ENCODE measurements around the gene WDPCP. TPM values are rescaled to one million over a fixed set of nuclear protein-coding genes. Genes with fewer than 3 reads are reported as not detected.

WDPCP gene
- total RNA-seq, 1 donor from 2014 or later: 11.8 TPM

- no peak for DNase-seq (ENCODE audit: extremely low spot score, unreplicated experiment)
- Mint-ChIP-seq H3K4me3 (no peak overlapping the region), H3K4me1 (ENCODE audit: unreplicated experiment) (no peaks in the 10 kb centered on the region), H3K36me3 (peaks cover 4% of the 10 kb centered on the region), H3K27me3 (no peaks in the 10 kb centered on the region), H3K9me3 (peaks cover 7% of the 10 kb centered on the region), H3K27ac (no peak overlapping the region)
- no peak for TF ChIP-seq CTCF (conservative IDR thresholded peaks at IDR 0.05)
Measured at GRCh38 chr2:63539416-63540162, 48.7 kb downstream of the WDPCP start.

- DNase-seq (ENCODE audit: extremely low spot score, unreplicated experiment): no peak
- no peak overlapping the region for H3K27ac Mint-ChIP-seq
- peaks cover 7% of the 10 kb centered on the region for H3K9me3 Mint-ChIP-seq
- no peaks in the 10 kb centered on the region for H3K4me1 Mint-ChIP-seq (ENCODE audit: unreplicated experiment)
- TF ChIP-seq CTCF (conservative IDR thresholded peaks at IDR 0.05): no peak
- H3K36me3 Mint-ChIP-seq: peaks cover 4% of the 10 kb centered on the region
- no peak overlapping the region for H3K4me3 Mint-ChIP-seq
- no peaks in the 10 kb centered on the region for H3K27me3 Mint-ChIP-seq
Measured at GRCh38 chr2:63538390-63538789, 49.9 kb downstream of the WDPCP start.

GRCh38 chr2:63537306-63537705 lies 51.0 kb downstream of the WDPCP start:
- peaks cover 7% of the 10 kb centered on the region for H3K9me3 Mint-ChIP-seq
- no peak for TF ChIP-seq CTCF (conservative IDR thresholded peaks at IDR 0.05)
- H3K27ac Mint-ChIP-seq: no peak overlapping the region
- no peaks in the 10 kb centered on the region for H3K27me3 Mint-ChIP-seq
- H3K4me1 Mint-ChIP-seq (ENCODE audit: unreplicated experiment): no peaks in the 10 kb centered on the region
- H3K4me3 Mint-ChIP-seq: no peak overlapping the region
- no peak for DNase-seq (ENCODE audit: extremely low spot score, unreplicated experiment)
- peaks cover 4% of the 10 kb centered on the region for H3K36me3 Mint-ChIP-seq

- no peaks in the 10 kb centered on the region for H3K36me3 Mint-ChIP-seq
- no peak for TF ChIP-seq CTCF (conservative IDR thresholded peaks at IDR 0.05)
- no peak overlapping the region for H3K4me3 Mint-ChIP-seq
- no peaks in the 10 kb centered on the region for H3K27me3 Mint-ChIP-seq
- H3K4me1 Mint-ChIP-seq (ENCODE audit: unreplicated experiment): no peaks in the 10 kb centered on the region
- H3K27ac Mint-ChIP-seq: no peak overlapping the region
- DNase-seq (ENCODE audit: extremely low spot score, unreplicated experiment): no peak
- H3K9me3 Mint-ChIP-seq: peaks cover 7% of the 10 kb centered on the region
Measured at GRCh38 chr2:63530704-63531279, 57.5 kb downstream of the WDPCP start.

- Mint-ChIP-seq H3K27me3 (no peaks in the 10 kb centered on the region), H3K27ac (no peak overlapping the region), H3K4me3 (no peak overlapping the region), H3K9me3 (peaks cover 23% of the 10 kb centered on the region), H3K36me3 (peaks cover 6% of the 10 kb centered on the region), H3K4me1 (ENCODE audit: unreplicated experiment) (no peaks in the 10 kb centered on the region)
- TF ChIP-seq CTCF (conservative IDR thresholded peaks at IDR 0.05): no peak
- DNase-seq (ENCODE audit: extremely low spot score, unreplicated experiment): no peak
Measured at GRCh38 chr2:63525905-63526304, 62.4 kb downstream of the WDPCP start.
